B cell (primary cell): ENCODE data around the gene RHOA. TPM values are rescaled to one million over a fixed set of nuclear protein-coding genes. Genes with fewer than 3 reads are reported as not detected.

Experiments used
- ATAC-seq: fragments of 200-7000 bp; cut with Tn5 transposase; one replicate; pipeline ENCODE4 v1.10.0; 2021; ENCODE audit warnings: low read depth, mild to moderate bottlenecking, moderate number of reproducible peaks, moderate library complexity
- CTCF ChIA-PET: fragments of 350-600 bp; sonication (Branson Sonifier 250); formaldehyde crosslinking; loops from one replicate; lab custom pipeline; 2021; ENCODE audit warnings: antibody characterized with exemption, inconsistent platforms; lab: Charles Lee
- POLR2A ChIA-PET: fragments of 350-600 bp; sonication (Branson Sonifier 250); formaldehyde crosslinking; loops from one replicate; lab custom pipeline; 2021; ENCODE audit warnings: antibody characterized with exemption; lab: Charles Lee
- DNase-seq: peaks from one replicate; pipeline ENCODE4 v3.0.0; 2013
- H2AFZ ChIP-seq: 2 replicates; pipeline ENCODE4 v1.6.1; 2012; ENCODE audit warnings: mild to moderate bottlenecking, low read depth, low read length; ENCODE audit not compliant: insufficient read depth, poor library complexity, severe bottlenecking
- H3K27ac ChIP-seq, 2 donors: 1 replicate in 1 of 2; 2 replicates in 1 of 2; pipeline ENCODE4 v1.5.1; 2012 to 2013; ENCODE audit warnings: low read length in 2 of 2, mild to moderate bottlenecking in 2 of 2, moderate library complexity in 1 of 2
- H3K27me3 ChIP-seq, 4 experiments: fragments of 200-600 bp in 1 of 4; sonication (generic) in 1 of 4; replicated peaks in 1 of 4; 1 replicate in 2 of 4; 2 replicates in 2 of 4; pipeline versions ENCODE4 v1.6.1 to v1.7.0; 2013 to 2016; ENCODE audit warnings: low read length in 3 of 4, mild to moderate bottlenecking in 2 of 4, mixed read lengths in 1 of 4, moderate library complexity in 1 of 4; ENCODE audit not compliant: insufficient read depth in 4 of 4, control insufficient read depth in 3 of 4; ENCODE audit errors: control extremely low read depth in 1 of 4
- H3K36me3 ChIP-seq, 2 experiments: replicated peaks in 1 of 2; 1 replicate in 1 of 2; 2 replicates in 1 of 2; pipeline versions ENCODE4 v1.6.1 to v1.7.1; 2013; ENCODE audit warnings: low read length in 1 of 2; ENCODE audit not compliant: insufficient read depth in 2 of 2, control insufficient read depth in 1 of 2; ENCODE audit errors: control extremely low read depth in 1 of 2, extremely low read depth in 1 of 2
- H3K4me1 ChIP-seq, 2 donors: fragments of 200-600 bp in 1 of 2; sonication (generic) in 1 of 2; 1 replicate in 1 of 2; 2 replicates in 1 of 2; pipeline versions ENCODE4 v1.5.1 to v1.6.1; 2013 to 2017; ENCODE audit warnings: low read length in 2 of 2; ENCODE audit not compliant: control insufficient read depth in 2 of 2, insufficient read depth in 2 of 2
- H3K4me2 ChIP-seq: replicated peaks from 2 replicates; pipeline ENCODE3; 2012; ENCODE audit warnings: mild to moderate bottlenecking, low read depth, low read length; ENCODE audit not compliant: poor library complexity, severe bottlenecking
- H3K4me3 ChIP-seq, 5 experiments: fragments of 200-600 bp in 1 of 5; sonication (generic) in 1 of 5; 1 replicate in 3 of 5; 2 replicates in 2 of 5; pipeline versions ENCODE4 v1.5.1 to v1.7.0; 2011 to 2016; ENCODE audit warnings: low read length in 4 of 5, mild to moderate bottlenecking in 4 of 5, low read depth in 2 of 5, control low read depth in 1 of 5, moderate library complexity in 1 of 5; ENCODE audit not compliant: insufficient read depth in 1 of 5; ENCODE audit errors: control extremely low read depth in 1 of 5, extremely low read depth in 1 of 5
- H3K79me2 ChIP-seq: fragments of 200-600 bp; sonication (generic); one replicate; pipeline ENCODE4 v1.6.0; 2016; ENCODE audit warnings: low read length; ENCODE audit not compliant: control insufficient read depth, insufficient read depth
- H3K9ac ChIP-seq: fragments of 200-600 bp; sonication (generic); 2 replicates; pipeline ENCODE4 v1.6.1; 2017; ENCODE audit warnings: mild to moderate bottlenecking, low read length, moderate library complexity
- H3K9me3 ChIP-seq, 3 donors: one replicate each; pipeline versions ENCODE4 v1.6.1 to v1.7.1; 2013; ENCODE audit warnings: low read length in 2 of 3; ENCODE audit not compliant: control insufficient read depth in 2 of 3, insufficient read depth in 1 of 3; ENCODE audit errors: control extremely low read depth in 1 of 3
- H4K20me1 ChIP-seq: 2 replicates; pipeline ENCODE4 v1.6.0; 2012; ENCODE audit warnings: mild to moderate bottlenecking, low read length; ENCODE audit not compliant: insufficient read depth, control insufficient read depth, poor library complexity, severe bottlenecking
- H3K27ac Mint-ChIP-seq: one replicate; pipeline ENCODE4 v1.8.0; 2021; ENCODE audit warnings: mixed read lengths
- H3K27me3 Mint-ChIP-seq: one replicate; pipeline ENCODE4 v1.8.0; 2021; ENCODE audit warnings: mixed read lengths
- H3K4me1 Mint-ChIP-seq: one replicate; pipeline ENCODE4 v1.8.0; 2021; ENCODE audit warnings: mixed read lengths
- H3K4me3 Mint-ChIP-seq: one replicate; pipeline ENCODE4 v1.8.0; 2021; ENCODE audit warnings: mixed read lengths
- H3K9me3 Mint-ChIP-seq: one replicate; pipeline ENCODE4 v1.8.0; 2022; ENCODE audit warnings: mixed read lengths; ENCODE audit not compliant: insufficient read depth
- EZH2 ChIP-seq: IDR thresholded peaks from 2 replicates; pipeline ENCODE4 v1.6.1; 2012; ENCODE audit warnings: borderline replicate concordance, low read depth, mild to moderate bottlenecking, moderate library complexity, low read length; ENCODE audit not compliant: insufficient read depth, poor library complexity, severe bottlenecking
- WGBS: methylation state at CpG from one replicate; pipeline ENCODE4 v1.1.5; 2013; ENCODE audit warnings: missing lambda C conversion rate; ENCODE audit not compliant: insufficient coverage; 5-methylcytosine and 5-hydroxymethylcytosine counted together
- intact Hi-C: fragments of 100-400 bp; cut with micrococcal nuclease; formaldehyde crosslinking; loops from one replicate; pipeline ENCODE4 v1.10.0; 2022
- polyA plus RNA-seq: library from polyadenylated mRNA; depleted of rRNA; stranded (reverse); fragments of >200 nt; gene quantifications from 2 replicates; pipeline ENCODE4 v1.2.3, GENCODE V29; 2012
- total RNA-seq, 2 donors: library from RNA; stranded (reverse); fragments of 120-200 nt in 1 of 2; gene quantifications; 1 replicate in 1 of 2; 2 replicates in 1 of 2; pipeline versions ENCODE4 v1.2.3 to v1.2.4, GENCODE V29; 2013 to 2022
- TF ChIP-seq, protein P1 (sequence below): fragments of 200-600 bp; IDR thresholded peaks from one replicate; pipeline ENCODE4 v1.8.0; 2022; ENCODE audit warnings: antibody characterized with exemption, mild to moderate bottlenecking

The RHOA gene
- total and polyA plus RNA-seq, 2 donors (not counting 1 experiment from before 2014, with no cell fraction given) = 244 to 298 TPM

GRCh38 chr3:49410066-49410845 is 1.5 kb downstream of the RHOA start:
- ATAC-seq (no peak), DNase-seq (no peak)
- TF ChIP-seq EZH2 = no peak
- TF ChIP-seq, protein P1, sequence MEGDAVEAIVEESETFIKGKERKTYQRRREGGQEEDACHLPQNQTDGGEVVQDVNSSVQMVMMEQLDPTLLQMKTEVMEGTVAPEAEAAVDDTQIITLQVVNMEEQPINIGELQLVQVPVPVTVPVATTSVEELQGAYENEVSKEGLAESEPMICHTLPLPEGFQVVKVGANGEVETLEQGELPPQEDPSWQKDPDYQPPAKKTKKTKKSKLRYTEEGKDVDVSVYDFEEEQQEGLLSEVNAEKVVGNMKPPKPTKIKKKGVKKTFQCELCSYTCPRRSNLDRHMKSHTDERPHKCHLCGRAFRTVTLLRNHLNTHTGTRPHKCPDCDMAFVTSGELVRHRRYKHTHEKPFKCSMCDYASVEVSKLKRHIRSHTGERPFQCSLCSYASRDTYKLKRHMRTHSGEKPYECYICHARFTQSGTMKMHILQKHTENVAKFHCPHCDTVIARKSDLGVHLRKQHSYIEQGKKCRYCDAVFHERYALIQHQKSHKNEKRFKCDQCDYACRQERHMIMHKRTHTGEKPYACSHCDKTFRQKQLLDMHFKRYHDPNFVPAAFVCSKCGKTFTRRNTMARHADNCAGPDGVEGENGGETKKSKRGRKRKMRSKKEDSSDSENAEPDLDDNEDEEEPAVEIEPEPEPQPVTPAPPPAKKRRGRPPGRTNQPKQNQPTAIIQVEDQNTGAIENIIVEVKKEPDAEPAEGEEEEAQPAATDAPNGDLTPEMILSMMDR = no peak
- H4K20me1 ChIP-seq = peaks cover 58% of the 10 kb centered on the region
- peaks cover 0 to 17% of the 10 kb centered on the region in 2 experiments for H3K36me3 ChIP-seq
- peak overlapping the region; percentile 64 to 96 (median 74) for H3K4me3 ChIP-seq
- no CpG with 5 or more reads among the region's 4 CpGs for WGBS
- Mint-ChIP-seq H3K27me3 (no peaks in the 10 kb centered on the region), H3K27ac (peak overlapping the region; percentile 95), H3K9me3 (no peaks in the 10 kb centered on the region), H3K4me3 (peak overlapping the region; percentile 96), H3K4me1 (peaks cover 75% of the 10 kb centered on the region)
- peaks cover 88% of the 10 kb centered on the region for H3K79me2 ChIP-seq
- H3K4me1 ChIP-seq = peaks cover 65 to 80% of the 10 kb centered on the region in 2 donors
- CTCF ChIA-PET = interaction anchor here (0.6 to 3.9 kb wide), 7 partner anchors 24 to 261 kb away, joined by 3 to 23 read pairs (median 5); partner anchors contain the start of gene USP4
- intact Hi-C loops = loop anchor here (5.0 kb wide), 1 partner anchor 262 kb away; the partner anchor contains the start of gene APEH
- peak overlapping the region; percentile 89 to 96 for H3K27ac ChIP-seq
- no peaks in the 10 kb centered on the region for H3K9me3 ChIP-seq
- no peaks in the 10 kb centered on the region for H3K27me3 ChIP-seq
- POLR2A ChIA-PET = interaction anchor here (1.9 to 3.0 kb wide), 5 partner anchors 19 to 71 kb away, joined by 6 to 45 read pairs (median 23); partner anchors contain the start of genes GPX1, NICN1 and USP4
- H3K9ac ChIP-seq = peak overlapping the region; percentile 85
- H2AFZ ChIP-seq = no peak overlapping the region
- H3K4me2 ChIP-seq = peak overlapping the region; percentile 72
